Esophagus mucosa (tissue), 1 donor: ENCODE measurements around the gene TRIM37. TPM values are rescaled to one million over a fixed set of nuclear protein-coding genes. Genes with fewer than 3 reads are reported as not detected.
"Not testable (repeated sequence)": the region's sequence is repeated elsewhere in the genome, so short reads cannot be mapped to it uniquely, and the experiment has no call there.

ENCODE experiments used
- ATAC-seq: fragments of 200-7000 bp; cut with Tn5 transposase; one replicate; pipeline ENCODE4 v1.9.1; 2020
- total RNA-seq: library from RNA; stranded (reverse); gene quantifications from one replicate; pipeline ENCODE4 v1.2.4, GENCODE V29; 2023
- donor health status: DM: yes; HTN: yes; CAD: no.

TRIM37 gene
- total RNA-seq, 1 donor from 2014 or later: 14.0 TPM

- ATAC-seq: no peak
Observed at GRCh38 chr17:58989629-58990028, 117.1 kb downstream of the TRIM37 start.

DNA sequence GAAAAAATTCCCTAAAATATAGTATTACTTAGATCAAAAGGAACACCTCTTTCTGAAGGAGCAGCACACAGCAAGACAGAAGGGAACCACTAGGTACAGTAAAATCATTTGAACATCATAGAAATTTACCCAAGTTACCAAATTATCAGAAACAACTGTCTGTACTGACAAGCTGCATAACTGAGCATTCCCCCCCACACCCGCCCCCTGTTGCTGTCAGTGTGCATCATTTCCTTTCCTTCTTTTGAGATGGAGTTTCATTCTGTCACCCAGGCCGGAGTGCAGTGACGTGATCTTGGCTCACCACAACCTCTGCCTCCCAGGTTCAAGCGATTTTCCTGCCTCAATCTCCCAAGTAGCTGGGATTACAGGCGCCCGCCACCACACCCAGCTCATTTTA is 120.7 kb downstream of the TRIM37 start:
- no peak for ATAC-seq

GRCh38 chr17:58985367-58985766 is 121.3 kb downstream of the TRIM37 start:
- no peak for ATAC-seq

GRCh38 chr17:58982626-58983025 is 124.1 kb downstream of the TRIM37 start:
- no peak for ATAC-seq

DNA sequence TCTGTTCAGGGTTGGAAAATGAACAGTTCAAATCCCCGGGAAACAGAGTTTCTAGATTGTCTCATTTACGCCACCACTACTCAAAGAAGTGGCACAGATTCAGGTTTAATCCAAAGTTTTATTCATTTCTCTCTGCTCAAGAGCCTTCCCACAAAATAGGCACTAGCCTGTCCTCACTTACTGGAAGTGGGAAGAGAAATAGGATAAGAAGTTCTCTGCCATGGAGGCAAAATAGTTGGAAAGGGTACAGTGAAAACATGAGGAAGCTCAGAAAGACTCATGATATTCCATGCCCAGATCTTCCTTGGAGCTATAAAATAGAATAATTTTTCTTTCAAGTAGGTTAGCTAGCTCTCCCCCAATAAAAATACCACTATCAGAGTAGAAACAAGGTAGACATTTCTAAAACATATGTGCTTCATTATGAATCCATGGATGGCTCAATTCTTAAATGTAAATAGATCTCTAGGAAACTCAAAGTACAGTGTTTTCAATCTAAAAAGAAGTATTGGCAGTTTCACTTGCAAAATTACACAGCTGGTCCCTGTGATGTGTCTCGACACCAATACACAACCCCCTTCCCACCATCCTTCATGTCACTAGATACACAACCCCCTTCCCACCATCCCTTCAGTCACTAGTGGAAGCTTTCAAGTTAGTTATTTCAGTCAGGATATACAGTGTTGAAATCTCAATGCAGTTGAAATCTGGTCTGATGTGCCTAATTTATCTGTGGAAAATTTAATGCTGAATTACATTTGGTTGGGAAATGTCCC is 125.8 kb downstream of the TRIM37 start:
- no peak for ATAC-seq

DNA sequence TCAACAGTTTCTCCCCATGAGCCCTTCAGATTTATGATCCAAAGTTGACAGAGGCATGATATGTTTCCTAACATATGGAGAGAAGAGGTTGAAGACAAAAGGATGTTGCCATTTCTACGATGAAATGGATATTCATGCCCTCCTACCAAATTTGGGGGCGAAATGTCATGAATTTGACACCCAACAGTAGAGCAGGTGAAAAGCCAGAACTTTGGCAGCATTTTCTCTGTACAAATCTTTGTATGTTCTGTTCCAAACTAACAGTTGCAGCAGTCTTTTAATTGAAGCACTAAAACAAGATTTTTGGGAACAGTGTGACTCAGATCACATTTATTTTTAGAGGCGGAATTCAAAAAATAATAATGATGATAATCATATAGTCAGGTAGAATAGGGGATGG is 130.1 kb downstream of the TRIM37 start:
- ATAC-seq: no peak

DNA sequence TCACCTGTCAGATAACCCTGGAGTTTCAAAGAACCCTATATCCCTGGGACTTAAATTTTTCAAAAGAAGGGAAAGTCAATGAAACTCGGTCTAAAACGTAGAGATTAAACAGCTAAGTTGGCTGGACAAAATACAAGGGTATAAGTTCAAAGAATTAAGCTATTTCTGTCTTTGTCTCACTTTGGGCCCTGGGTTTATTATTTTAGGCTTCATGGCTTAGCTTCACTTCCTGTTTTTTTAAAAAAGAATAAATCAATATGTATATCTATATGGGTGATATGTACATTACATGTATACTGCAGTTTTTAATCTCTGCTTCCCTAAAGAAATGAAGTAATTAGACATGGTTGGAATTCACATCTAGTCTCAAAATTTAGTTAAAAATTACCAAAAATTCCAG is 132.3 kb downstream of the TRIM37 start:
- no peak for ATAC-seq

GRCh38 chr17:58970609-58971450 is 135.8 kb downstream of the TRIM37 start:
- no peak for ATAC-seq

- no peak for ATAC-seq
Observed at GRCh38 chr17:58969612-58970011, 137.1 kb downstream of the TRIM37 start.

DNA sequence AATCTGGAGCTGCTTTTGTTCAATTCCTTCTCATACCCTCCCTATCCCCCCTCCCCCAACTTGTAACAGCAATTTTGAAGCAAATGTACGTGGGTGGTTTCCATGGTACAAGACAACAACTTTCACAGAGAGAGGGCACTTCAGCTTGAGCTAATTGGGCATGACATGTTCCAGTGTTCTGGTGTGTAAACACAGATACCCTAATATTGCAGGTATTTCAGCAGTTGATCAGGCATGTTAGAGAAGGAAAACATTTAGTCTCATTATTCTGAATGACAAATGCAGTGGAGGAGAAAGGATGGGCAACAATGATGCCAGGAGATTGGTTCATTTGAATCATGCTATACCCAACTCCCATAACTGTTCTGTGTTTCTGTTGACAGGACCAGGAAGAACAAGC is 137.5 kb downstream of the TRIM37 start:
- ATAC-seq: no peak

GRCh38 chr17:58968426-58969061 is 138.1 kb downstream of the TRIM37 start:
- ATAC-seq: no peak

- no peak for ATAC-seq
Observed at GRCh38 chr17:58966208-58966607, 140.5 kb downstream of the TRIM37 start.

DNA sequence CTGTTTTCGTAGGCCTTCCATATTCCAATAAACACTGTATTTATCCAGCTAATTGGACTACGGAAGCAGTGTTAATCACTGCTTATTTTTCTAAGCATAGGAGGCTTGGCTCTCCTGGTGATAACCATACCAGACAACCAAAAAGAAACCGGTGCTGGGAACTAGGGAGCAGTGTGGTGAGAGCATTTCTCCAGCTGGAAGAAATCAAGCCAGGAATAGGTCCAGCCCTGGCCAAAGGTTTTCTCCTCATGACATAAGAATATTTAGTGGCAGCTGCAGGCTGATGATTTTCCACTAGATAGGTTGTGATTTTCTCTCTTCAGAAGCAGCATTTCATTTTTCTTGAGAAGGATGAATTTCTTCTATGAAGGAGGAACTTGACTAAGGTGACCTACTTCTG is 141.5 kb downstream of the TRIM37 start:
- ATAC-seq: no peak

DNA sequence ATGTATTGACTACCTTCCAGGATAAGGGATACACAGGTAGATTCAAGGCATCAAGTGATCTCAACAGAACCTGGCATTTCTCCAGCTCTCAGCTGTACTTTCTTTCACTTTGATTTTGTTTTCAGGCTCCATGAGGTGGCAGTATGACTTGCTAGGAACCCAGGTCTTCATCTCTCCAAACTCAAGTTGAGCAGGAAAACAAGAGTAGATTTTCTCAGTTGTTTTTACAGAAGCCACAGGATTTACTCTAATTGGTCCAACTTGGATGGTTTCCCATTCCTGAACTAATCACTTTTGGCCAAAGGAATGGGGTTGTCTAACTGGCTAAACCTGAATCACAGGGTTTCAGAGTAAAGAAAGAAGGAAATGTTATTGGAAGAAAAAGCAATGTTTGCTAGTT is 146.6 kb downstream of the TRIM37 start:
- peak; percentile 85 for ATAC-seq

DNA sequence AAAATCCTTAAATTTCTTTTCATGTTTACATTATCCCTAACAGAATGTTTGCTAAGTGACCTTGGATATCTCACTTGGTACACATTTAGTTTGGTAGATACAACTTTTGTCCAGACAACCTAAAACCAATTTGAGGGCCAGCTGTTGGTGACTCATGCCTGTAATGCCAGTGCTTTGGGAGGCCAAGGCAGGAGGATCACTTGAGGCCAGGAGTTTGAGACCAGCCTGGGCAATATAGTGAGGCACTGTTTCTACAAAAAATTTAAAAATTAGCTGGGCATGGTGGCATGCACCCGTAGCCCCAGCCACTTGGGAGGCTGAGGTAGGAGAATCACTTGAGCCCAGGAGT is 149.0 kb downstream of the TRIM37 start:
- ATAC-seq: not testable (repeated sequence)

- no peak for ATAC-seq
Observed at GRCh38 chr17:58956997-58957724, 149.5 kb downstream of the TRIM37 start.

- ATAC-seq: not testable (repeated sequence)
Observed at GRCh38 chr17:58954358-58954757, 152.3 kb downstream of the TRIM37 start.

DNA sequence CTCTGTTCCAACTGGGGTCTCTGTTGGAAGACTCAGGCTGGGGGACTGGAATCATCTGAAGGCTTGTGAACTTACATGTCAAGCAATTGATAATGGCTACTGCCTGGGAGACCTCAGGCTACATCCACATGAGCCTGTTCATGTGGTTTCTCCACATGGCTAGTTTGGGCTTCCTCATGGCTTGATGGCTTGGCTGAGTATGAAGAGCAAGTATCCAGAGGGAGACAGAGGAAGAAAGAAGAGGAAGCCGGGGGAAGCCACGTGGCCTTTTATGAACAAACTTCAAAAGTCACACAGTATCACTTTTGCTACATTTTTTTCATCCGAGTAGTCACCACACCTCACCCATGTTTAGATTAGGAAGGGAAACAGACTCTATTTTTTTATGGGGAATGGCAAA is 158.9 kb downstream of the TRIM37 start:
- no peak for ATAC-seq

- ATAC-seq: no peak
Observed at GRCh38 chr17:58947411-58947810, 159.3 kb downstream of the TRIM37 start.

- ATAC-seq: no peak
Observed at GRCh38 chr17:58944166-58944565, 162.5 kb downstream of the TRIM37 start.

- ATAC-seq: no peak
Observed at GRCh38 chr17:58936295-58936694, 170.4 kb downstream of the TRIM37 start.

- ATAC-seq: no peak
Observed at GRCh38 chr17:58932956-58933355, 173.7 kb downstream of the TRIM37 start.
